ENCODE results near the gene RAB41.
A peak's percentile ranks its signal among the peaks of the same experiment; 100 is the strongest.
"Not testable (repeated sequence)": the region's sequence is repeated elsewhere in the genome, so short reads cannot be mapped to it uniquely, and the experiment has no call there.

RAB41 gene

GRCh38 chrX:70260104-70260503 lies 21.9 kb upstream of the RAB41 start, which contains the start of gene P2RY4:
P2RY4 (minus strand) TSS chrX:70260204; CDS start chrX:70259624, 580 bp downstream.
- ChIA-PET CTCF (no interaction called here), POLR2A (no interaction called here)
- no peak for TF ChIP-seq CTCF (IDR thresholded peaks at IDR 0.05; ENCODE audit: control extremely low read depth, extremely low read depth, low read depth, missing control alignments)
- DNase-seq (ENCODE audit: extremely low spot score), result no peak

- peak; percentile 43 for TF ChIP-seq CTCF (IDR thresholded peaks at IDR 0.05; ENCODE audit: control extremely low read depth, extremely low read depth, low read depth, missing control alignments)
- POLR2A ChIA-PET, result no interaction called here
Observed at GRCh38 chrX:70262952-70263567, 18.9 kb upstream of the RAB41 start.

GRCh38 chrX:70264784-70265183 lies 17.2 kb upstream of the RAB41 start:
- TF ChIP-seq CTCF (IDR thresholded peaks at IDR 0.05; ENCODE audit: control extremely low read depth, extremely low read depth, low read depth, missing control alignments), result no peak

More at GRCh38 chrX:70262952-70263567, 18.9 kb upstream of the RAB41 start:
- DNase-seq (ENCODE audit: extremely low spot score), result peak; percentile 33
- CTCF ChIA-PET, result interaction anchor here (0.7 to 1.9 kb wide), 6 partner anchors 9 to 171 kb away, joined by 3 to 8 read pairs (median 4); partner anchors contain the start of gene IGBP1

GRCh38 chrX:70268034-70268433 lies 13.9 kb upstream of the RAB41 start, which contains the start of gene ARR3:
ARR3 (plus strand) TSS chrX:70268334; CDS start chrX:70269386, 1,052 bp downstream.
- ChIA-PET POLR2A (no interaction called here), CTCF (no interaction called here)
- TF ChIP-seq CTCF (IDR thresholded peaks at IDR 0.05; ENCODE audit: control extremely low read depth, extremely low read depth, low read depth, missing control alignments), result no peak
- no peak for DNase-seq (ENCODE audit: extremely low spot score)

More at GRCh38 chrX:70264784-70265183, 17.2 kb upstream of the RAB41 start:
- no peak for DNase-seq (ENCODE audit: extremely low spot score)
- POLR2A ChIA-PET, result no interaction called here
- CTCF ChIA-PET, result no interaction called here

GRCh38 chrX:70274029-70274428 lies 7.9 kb upstream of the RAB41 start:
- CTCF ChIA-PET, result interaction anchor here (2.2 kb wide), 1 partner anchor 12 kb away, joined by 8 read pairs; no protein-coding TSS in a partner anchor
- POLR2A ChIA-PET; DNase-seq (ENCODE audit: extremely low spot score): not testable (repeated sequence)

GRCh38 chrX:70279081-70279480 lies 2.9 kb upstream of the RAB41 start:
- POLR2A ChIA-PET, result no interaction called here
- TF ChIP-seq CTCF (IDR thresholded peaks at IDR 0.05; ENCODE audit: control extremely low read depth, extremely low read depth, low read depth, missing control alignments), result no peak
- CTCF ChIA-PET, result interaction anchor here (0.6 to 0.8 kb wide), 2 partner anchors 11 to 150 kb away, joined by 3 read pairs; partner anchors contain the start of gene KIF4A
- DNase-seq (ENCODE audit: extremely low spot score), result no peak

GRCh38 chrX:70280573-70280972 lies 1.4 kb upstream of the RAB41 start:
- ChIA-PET CTCF (no interaction called here), POLR2A (no interaction called here)
- no peak for DNase-seq (ENCODE audit: extremely low spot score)
- no peak for TF ChIP-seq CTCF (IDR thresholded peaks at IDR 0.05; ENCODE audit: control extremely low read depth, extremely low read depth, low read depth, missing control alignments)
